Subcutaneous adipose tissue (tissue), 4 donors: ENCODE measurements around the gene TNS3. TPM values are rescaled to one million over a fixed set of nuclear protein-coding genes. Genes with fewer than 3 reads are reported as not detected.

Experiments
- total RNA-seq, 4 donors: library from RNA; depleted of rRNA; stranded (reverse); fragments of >200 nt; gene quantifications; one replicate each; pipeline ENCODE4 v1.1.0, GENCODE V29; 2016
- TF ChIP-seq, protein P1 (sequence below): fragments of 450-650 bp; IDR thresholded peaks from one replicate; pipeline ENCODE4 v1.5.1; 2016; ENCODE audit warnings: low read depth, mild to moderate bottlenecking, control low read depth, antibody characterized with exemption, moderate library complexity

The TNS3 gene
- total RNA-seq, 4 donors from 2014 or later, result 104 to 137 (median 110) TPM

- TF ChIP-seq, protein P1, sequence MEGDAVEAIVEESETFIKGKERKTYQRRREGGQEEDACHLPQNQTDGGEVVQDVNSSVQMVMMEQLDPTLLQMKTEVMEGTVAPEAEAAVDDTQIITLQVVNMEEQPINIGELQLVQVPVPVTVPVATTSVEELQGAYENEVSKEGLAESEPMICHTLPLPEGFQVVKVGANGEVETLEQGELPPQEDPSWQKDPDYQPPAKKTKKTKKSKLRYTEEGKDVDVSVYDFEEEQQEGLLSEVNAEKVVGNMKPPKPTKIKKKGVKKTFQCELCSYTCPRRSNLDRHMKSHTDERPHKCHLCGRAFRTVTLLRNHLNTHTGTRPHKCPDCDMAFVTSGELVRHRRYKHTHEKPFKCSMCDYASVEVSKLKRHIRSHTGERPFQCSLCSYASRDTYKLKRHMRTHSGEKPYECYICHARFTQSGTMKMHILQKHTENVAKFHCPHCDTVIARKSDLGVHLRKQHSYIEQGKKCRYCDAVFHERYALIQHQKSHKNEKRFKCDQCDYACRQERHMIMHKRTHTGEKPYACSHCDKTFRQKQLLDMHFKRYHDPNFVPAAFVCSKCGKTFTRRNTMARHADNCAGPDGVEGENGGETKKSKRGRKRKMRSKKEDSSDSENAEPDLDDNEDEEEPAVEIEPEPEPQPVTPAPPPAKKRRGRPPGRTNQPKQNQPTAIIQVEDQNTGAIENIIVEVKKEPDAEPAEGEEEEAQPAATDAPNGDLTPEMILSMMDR, result no peak
Observed at GRCh38 chr7:47253650-47254080, 328.2 kb downstream of the TNS3 start.

- TF ChIP-seq, protein P1, result no peak
Observed at GRCh38 chr7:47252675-47253074, 329.2 kb downstream of the TNS3 start.

DNA sequence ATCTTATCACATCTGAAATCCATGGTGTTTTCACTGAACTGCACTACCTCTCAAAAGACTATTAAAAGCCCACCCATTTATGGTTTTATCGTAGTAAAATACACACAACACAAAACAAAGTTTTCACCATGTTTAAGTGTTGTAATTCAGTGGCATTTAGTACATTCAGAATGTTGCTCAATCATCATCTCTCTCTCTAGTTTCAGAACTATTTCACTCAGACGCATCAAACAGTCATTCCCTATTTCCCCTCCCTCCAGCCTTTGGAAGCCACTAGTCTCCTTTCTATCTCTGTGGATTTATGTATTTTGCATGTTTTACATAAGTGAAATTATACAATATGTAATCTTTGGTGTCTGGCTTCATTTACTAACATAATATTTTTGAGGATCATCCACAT is 332.6 kb downstream of the TNS3 start:
- TF ChIP-seq, protein P1, result no peak

GRCh38 chr7:47248797-47249196 is 333.1 kb downstream of the TNS3 start:
- TF ChIP-seq, protein P1, result no peak

DNA sequence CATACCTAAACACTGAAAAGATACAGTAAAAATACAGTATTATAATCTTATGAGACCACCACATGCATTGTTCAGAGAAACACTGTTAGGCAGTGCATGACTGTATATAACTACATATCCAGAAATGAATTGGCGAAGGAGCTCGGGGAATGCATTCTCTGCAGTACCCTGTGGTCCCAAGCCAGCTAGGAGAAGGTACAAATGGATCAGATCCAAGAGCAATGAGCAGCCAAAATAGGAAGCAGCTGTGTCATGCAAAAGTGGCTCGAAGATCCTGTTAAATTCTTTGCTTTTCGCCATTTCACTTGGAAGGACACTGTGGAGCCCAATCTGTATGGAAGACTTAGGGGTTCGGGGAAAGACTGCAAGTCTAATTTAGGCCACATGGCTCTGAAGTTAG is 334.8 kb downstream of the TNS3 start:
- TF ChIP-seq, protein P1, result no peak

- TF ChIP-seq, protein P1, result no peak
Observed at GRCh38 chr7:47244692-47245091, 337.2 kb downstream of the TNS3 start.

- TF ChIP-seq, protein P1, result no peak
Observed at GRCh38 chr7:47241112-47242065, 340.5 kb downstream of the TNS3 start.
